Natural killer cell (primary cell): Measurements from ENCODE around the gene TRH. TPM values are rescaled to one million over a fixed set of nuclear protein-coding genes. Genes with fewer than 3 reads are reported as not detected.

Source experiments
- ATAC-seq, 3 donors: fragments of 150-1000 bp in 2 of 3; fragments of 200-7000 bp in 1 of 3; cut with Tn5 transposase; 1 replicate in 1 of 3; 2 replicates in 2 of 3; pipeline ENCODE4 v1.10.0; 2021; ENCODE audit warnings: mild to moderate bottlenecking in 2 of 3, moderate library complexity in 2 of 3
- DNase-seq, 2 donors: peaks; one replicate each; pipeline versions ENCODE4 v3.0.0 to v3.0.0-alpha.2; 2013 to 2021; ENCODE audit warnings: mixed read lengths in 1 of 2
- H3K27ac ChIP-seq: one replicate; pipeline ENCODE4 v1.5.1; 2013; ENCODE audit warnings: mild to moderate bottlenecking, low read length
- H3K27me3 ChIP-seq: one replicate; pipeline ENCODE4 v1.6.1; 2013; ENCODE audit warnings: low read length; ENCODE audit not compliant: control insufficient read depth, insufficient read depth
- H3K36me3 ChIP-seq: one replicate; pipeline ENCODE4 v1.6.1; 2013; ENCODE audit warnings: low read length; ENCODE audit not compliant: control insufficient read depth, insufficient read depth
- H3K4me1 ChIP-seq: one replicate; pipeline ENCODE4 v1.6.1; 2013; ENCODE audit warnings: low read length; ENCODE audit not compliant: control insufficient read depth, insufficient read depth
- H3K4me3 ChIP-seq: one replicate; pipeline ENCODE4 v1.5.1; 2013; ENCODE audit warnings: low read length
- H3K9me3 ChIP-seq: one replicate; pipeline ENCODE4 v1.6.1; 2013; ENCODE audit warnings: low read length; ENCODE audit not compliant: control insufficient read depth, insufficient read depth
- H3K27ac Mint-ChIP-seq, 2 donors: one replicate each; pipeline ENCODE4 v1.8.0; 2022; ENCODE audit warnings: mild to moderate bottlenecking in 2 of 2, mixed read lengths in 2 of 2, moderate library complexity in 1 of 2
- H3K27me3 Mint-ChIP-seq, 2 donors: one replicate each; pipeline ENCODE4 v1.8.0; 2022; ENCODE audit warnings: low read depth in 2 of 2, mixed read lengths in 2 of 2
- H3K36me3 Mint-ChIP-seq: one replicate; pipeline ENCODE4 v1.8.0; 2022; ENCODE audit warnings: mixed read lengths
- H3K4me1 Mint-ChIP-seq, 2 donors: one replicate each; pipeline ENCODE4 v1.8.0; 2022; ENCODE audit warnings: mixed read lengths in 2 of 2
- H3K4me3 Mint-ChIP-seq: one replicate; pipeline ENCODE4 v1.8.0; 2022; ENCODE audit warnings: mild to moderate bottlenecking, moderate library complexity, mixed read lengths
- H3K9me3 Mint-ChIP-seq, 2 donors: one replicate each; pipeline ENCODE4 v1.8.0; 2022; ENCODE audit warnings: mixed read lengths in 2 of 2
- CTCF ChIP-seq: fragments of 200-600 bp; IDR thresholded peaks from one replicate; pipeline ENCODE4 v1.8.0; 2022; ENCODE audit warnings: antibody characterized with exemption
- WGBS: methylation state at CpG from one replicate; pipeline ENCODE4 v1.1.7; 2013; ENCODE audit warnings: missing lambda C conversion rate; ENCODE audit not compliant: insufficient coverage; 5-methylcytosine and 5-hydroxymethylcytosine counted together
- intact Hi-C: fragments of 100-400 bp; cut with micrococcal nuclease; formaldehyde crosslinking; loops from one replicate; pipeline ENCODE4 v1.14.2; 2022
- total RNA-seq, 4 donors: library from RNA; stranded (reverse); fragments of 120-200 nt in 1 of 4; gene quantifications; one replicate each; pipeline versions ENCODE4 v1.2.3 to v1.2.4, GENCODE V29; 2013 to 2022

Gene TRH
- total RNA-seq, 3 donors from 2014 or later (not counting 1 experiment from before 2014, with no cell fraction given): not detected

- intact Hi-C loops: no loop called here
- 93% methylated on average over 14 of the region's 14 CpGs for WGBS
- H3K4me3 Mint-ChIP-seq: no peak overlapping the region
- TF ChIP-seq CTCF: no peak
- Histone ChIP-seq H3K27me3 (no peaks in the 10 kb centered on the region), H3K27ac (no peak overlapping the region), H3K9me3 (no peaks in the 10 kb centered on the region), H3K4me3 (no peak overlapping the region), H3K4me1 (no peaks in the 10 kb centered on the region), H3K36me3 (no peaks in the 10 kb centered on the region)
- no peak for ATAC-seq
- DNase-seq: no peak
- no peak overlapping the region for H3K27ac Mint-ChIP-seq
- peaks cover 7 to 23% of the 10 kb centered on the region in 2 donors for H3K27me3 Mint-ChIP-seq
- no peaks in the 10 kb centered on the region for H3K36me3 Mint-ChIP-seq
- H3K4me1 Mint-ChIP-seq: no peaks in the 10 kb centered on the region
- H3K9me3 Mint-ChIP-seq: no peaks in the 10 kb centered on the region
These were observed 10.6 kb downstream of the TRH start for GRCh38 chr3:129985113-129985512.

GRCh38 chr3:129988429-129988828 is 13.9 kb downstream of the TRH start:
- no peaks in the 10 kb centered on the region for H3K4me1 Mint-ChIP-seq
- H3K36me3 Mint-ChIP-seq: no peaks in the 10 kb centered on the region
- no peak overlapping the region for H3K4me3 ChIP-seq
- H3K4me3 Mint-ChIP-seq: no peak overlapping the region
- H3K9me3 ChIP-seq: no peaks in the 10 kb centered on the region
- no peak overlapping the region for H3K27ac Mint-ChIP-seq
- H3K9me3 Mint-ChIP-seq: no peaks in the 10 kb centered on the region
- no peaks in the 10 kb centered on the region for H3K4me1 ChIP-seq
- H3K27ac ChIP-seq: no peak overlapping the region
- peaks cover 4 to 18% of the 10 kb centered on the region in 2 donors for H3K27me3 Mint-ChIP-seq
- no peak for TF ChIP-seq CTCF
- DNase-seq (no peak), ATAC-seq (no peak)
- WGBS: 93% methylated on average over 10 of the region's 10 CpGs
- no peaks in the 10 kb centered on the region for H3K27me3 ChIP-seq
- intact Hi-C loops: no loop called here
- H3K36me3 ChIP-seq: no peaks in the 10 kb centered on the region

GRCh38 chr3:129989414-129989813 is 14.9 kb downstream of the TRH start:
- no peak overlapping the region for H3K27ac ChIP-seq
- Mint-ChIP-seq H3K4me3 (no peak overlapping the region), H3K27ac (no peak overlapping the region), H3K36me3 (no peaks in the 10 kb centered on the region), H3K4me1 (no peaks in the 10 kb centered on the region), H3K9me3 (no peaks in the 10 kb centered on the region), H3K27me3 (peaks cover 7 to 18% of the 10 kb centered on the region in 2 donors)
- no peaks in the 10 kb centered on the region for H3K9me3 ChIP-seq
- H3K4me3 ChIP-seq: no peak overlapping the region
- H3K4me1 ChIP-seq: no peaks in the 10 kb centered on the region
- 90% methylated on average over 6 of the region's 6 CpGs for WGBS
- H3K36me3 ChIP-seq: no peaks in the 10 kb centered on the region
- ATAC-seq: no peak
- H3K27me3 ChIP-seq: no peaks in the 10 kb centered on the region
- intact Hi-C loops: no loop called here
- DNase-seq: no peak
- no peak for TF ChIP-seq CTCF

GRCh38 chr3:129992781-129993180 is 18.3 kb downstream of the TRH start:
- ATAC-seq (no peak), DNase-seq (no peak)
- Histone ChIP-seq H3K9me3 (no peaks in the 10 kb centered on the region), H3K27me3 (no peaks in the 10 kb centered on the region), H3K4me1 (no peaks in the 10 kb centered on the region), H3K4me3 (no peak overlapping the region), H3K36me3 (no peaks in the 10 kb centered on the region), H3K27ac (no peak overlapping the region)
- intact Hi-C loops: no loop called here
- no peaks in the 10 kb centered on the region for H3K9me3 Mint-ChIP-seq
- H3K27ac Mint-ChIP-seq: no peak overlapping the region
- H3K27me3 Mint-ChIP-seq: peaks cover 9 to 18% of the 10 kb centered on the region in 2 donors
- TF ChIP-seq CTCF: no peak
- no peaks in the 10 kb centered on the region for H3K36me3 Mint-ChIP-seq
- no peak overlapping the region for H3K4me3 Mint-ChIP-seq
- H3K4me1 Mint-ChIP-seq: no peaks in the 10 kb centered on the region
- 78% methylated on average over 3 of the region's 3 CpGs for WGBS
